ENCODE data around the gene HIVEP3. TPM values are rescaled to one million over a fixed set of nuclear protein-coding genes. Genes with fewer than 3 reads are reported as not detected.

HIVEP3 gene
- total RNA-seq, 2 donors from 2014 or later = 0.13 to 0.99 TPM

DNA sequence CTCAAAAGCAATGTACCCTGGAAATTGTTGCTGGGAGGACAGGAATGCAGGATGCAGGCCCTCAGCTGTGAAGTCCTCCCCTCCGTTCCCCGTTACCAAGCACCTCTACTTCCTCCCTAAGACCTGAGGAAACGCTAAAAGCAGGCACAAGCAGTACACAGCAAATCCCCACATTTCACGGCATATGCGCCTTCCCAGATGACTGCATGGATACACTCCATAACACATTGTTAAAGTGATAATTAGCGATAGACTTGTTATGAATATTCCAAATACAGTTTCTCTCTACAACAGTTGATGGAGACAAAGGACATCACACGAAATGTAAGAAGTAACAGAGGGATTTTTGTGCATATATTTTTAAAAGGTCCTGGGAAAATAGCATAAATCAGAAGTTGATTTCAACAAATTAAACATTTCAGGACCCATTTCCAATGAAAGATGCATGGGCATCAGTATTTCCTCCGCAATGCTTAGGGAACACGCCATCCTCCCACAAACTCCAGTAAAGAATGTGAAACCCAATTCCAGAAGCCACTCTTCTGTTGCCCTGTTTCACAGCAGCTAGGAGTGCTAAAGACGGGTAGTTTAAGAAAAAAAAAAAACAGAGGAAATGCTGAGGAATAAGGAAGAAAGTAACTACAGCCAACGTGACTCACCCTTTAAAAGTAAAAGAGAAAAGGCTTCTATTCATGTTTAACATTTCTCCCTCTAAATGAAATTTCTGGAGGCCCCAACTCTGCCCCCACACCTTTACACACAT, 75.5 kb downstream of the HIVEP3 start:
- no peaks in the 10 kb centered on the region for H3K27me3 Mint-ChIP-seq (ENCODE audit: insufficient read depth)
- Histone ChIP-seq H3K27ac (ENCODE audit: low read depth, low read length) (no peak overlapping the region), H3K4me3 (ENCODE audit: low read length) (no peak overlapping the region), H3K27me3 (ENCODE audit: control insufficient read depth, insufficient read depth, low read length, poor library complexity, severe bottlenecking) (peaks cover 5% of the 10 kb centered on the region), H3K9me3 (ENCODE audit: control insufficient read depth, low read length) (no peaks in the 10 kb centered on the region), H3K4me1 (ENCODE audit: control insufficient read depth, insufficient read depth, low read length) (no peaks in the 10 kb centered on the region), H3K9ac (ENCODE audit: extremely low read depth, low read length, poor library complexity, severe bottlenecking) (no peak overlapping the region), H3K36me3 (ENCODE audit: control insufficient read depth, insufficient read depth, low read length) (no peaks in the 10 kb centered on the region)
- no peaks in the 10 kb centered on the region for H3K36me3 Mint-ChIP-seq (ENCODE audit: low read depth)
- H3K27ac Mint-ChIP-seq = no peak overlapping the region
- TF ChIP-seq, protein P1, sequence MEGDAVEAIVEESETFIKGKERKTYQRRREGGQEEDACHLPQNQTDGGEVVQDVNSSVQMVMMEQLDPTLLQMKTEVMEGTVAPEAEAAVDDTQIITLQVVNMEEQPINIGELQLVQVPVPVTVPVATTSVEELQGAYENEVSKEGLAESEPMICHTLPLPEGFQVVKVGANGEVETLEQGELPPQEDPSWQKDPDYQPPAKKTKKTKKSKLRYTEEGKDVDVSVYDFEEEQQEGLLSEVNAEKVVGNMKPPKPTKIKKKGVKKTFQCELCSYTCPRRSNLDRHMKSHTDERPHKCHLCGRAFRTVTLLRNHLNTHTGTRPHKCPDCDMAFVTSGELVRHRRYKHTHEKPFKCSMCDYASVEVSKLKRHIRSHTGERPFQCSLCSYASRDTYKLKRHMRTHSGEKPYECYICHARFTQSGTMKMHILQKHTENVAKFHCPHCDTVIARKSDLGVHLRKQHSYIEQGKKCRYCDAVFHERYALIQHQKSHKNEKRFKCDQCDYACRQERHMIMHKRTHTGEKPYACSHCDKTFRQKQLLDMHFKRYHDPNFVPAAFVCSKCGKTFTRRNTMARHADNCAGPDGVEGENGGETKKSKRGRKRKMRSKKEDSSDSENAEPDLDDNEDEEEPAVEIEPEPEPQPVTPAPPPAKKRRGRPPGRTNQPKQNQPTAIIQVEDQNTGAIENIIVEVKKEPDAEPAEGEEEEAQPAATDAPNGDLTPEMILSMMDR (conservative IDR thresholded peaks at IDR 0.05) = no peak
- no peak for DNase-seq
- WGBS, 2 experiments (ENCODE audit: insufficient coverage in 1 of 2, insufficient read length in 1 of 2) = 75 to 87% methylated on average over 4 to 11 of the region's 11 CpGs
- no peak overlapping the region for H3K4me3 Mint-ChIP-seq
- H3K9me3 Mint-ChIP-seq = no peaks in the 10 kb centered on the region
- peaks cover 12% of the 10 kb centered on the region for H3K4me1 Mint-ChIP-seq

DNA sequence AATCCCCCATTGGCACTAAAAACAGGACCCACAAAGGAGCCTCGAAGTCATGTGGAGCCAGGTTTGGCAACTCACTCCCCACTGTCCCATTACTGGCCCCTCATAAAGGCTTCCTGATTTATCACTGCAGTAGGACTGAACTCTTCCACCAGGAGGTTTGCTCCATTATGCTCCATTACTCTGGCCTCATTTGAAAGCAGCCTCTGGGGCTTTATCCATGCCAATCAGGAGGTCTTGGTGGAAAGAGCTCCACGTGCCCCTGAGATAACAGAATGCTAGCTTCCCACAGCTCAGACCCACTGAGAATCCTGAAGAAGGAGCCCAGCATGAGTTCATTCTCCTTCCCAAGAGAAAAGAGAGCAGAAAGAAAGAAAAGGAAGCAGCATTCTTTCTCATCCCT, 76.4 kb downstream of the HIVEP3 start:
- WGBS, 2 experiments (ENCODE audit: insufficient coverage in 1 of 2, insufficient read length in 1 of 2) = 66 to 72% methylated on average over 2 of the region's 2 CpGs
- Mint-ChIP-seq H3K27me3 (ENCODE audit: insufficient read depth) (no peaks in the 10 kb centered on the region), H3K36me3 (ENCODE audit: low read depth) (no peaks in the 10 kb centered on the region), H3K4me3 (no peak overlapping the region), H3K4me1 (peaks cover 12% of the 10 kb centered on the region), H3K9me3 (no peaks in the 10 kb centered on the region), H3K27ac (no peak overlapping the region)
- Histone ChIP-seq H3K9ac (ENCODE audit: extremely low read depth, low read length, poor library complexity, severe bottlenecking) (no peak overlapping the region), H3K4me3 (ENCODE audit: low read length) (no peak overlapping the region), H3K4me1 (ENCODE audit: control insufficient read depth, insufficient read depth, low read length) (no peaks in the 10 kb centered on the region), H3K36me3 (ENCODE audit: control insufficient read depth, insufficient read depth, low read length) (no peaks in the 10 kb centered on the region), H3K27ac (ENCODE audit: low read depth, low read length) (no peak overlapping the region), H3K9me3 (ENCODE audit: control insufficient read depth, low read length) (no peaks in the 10 kb centered on the region), H3K27me3 (ENCODE audit: control insufficient read depth, insufficient read depth, low read length, poor library complexity, severe bottlenecking) (no peaks in the 10 kb centered on the region)
- DNase-seq = no peak
- TF ChIP-seq, protein P1 (conservative IDR thresholded peaks at IDR 0.05) = peak; percentile 33

DNA sequence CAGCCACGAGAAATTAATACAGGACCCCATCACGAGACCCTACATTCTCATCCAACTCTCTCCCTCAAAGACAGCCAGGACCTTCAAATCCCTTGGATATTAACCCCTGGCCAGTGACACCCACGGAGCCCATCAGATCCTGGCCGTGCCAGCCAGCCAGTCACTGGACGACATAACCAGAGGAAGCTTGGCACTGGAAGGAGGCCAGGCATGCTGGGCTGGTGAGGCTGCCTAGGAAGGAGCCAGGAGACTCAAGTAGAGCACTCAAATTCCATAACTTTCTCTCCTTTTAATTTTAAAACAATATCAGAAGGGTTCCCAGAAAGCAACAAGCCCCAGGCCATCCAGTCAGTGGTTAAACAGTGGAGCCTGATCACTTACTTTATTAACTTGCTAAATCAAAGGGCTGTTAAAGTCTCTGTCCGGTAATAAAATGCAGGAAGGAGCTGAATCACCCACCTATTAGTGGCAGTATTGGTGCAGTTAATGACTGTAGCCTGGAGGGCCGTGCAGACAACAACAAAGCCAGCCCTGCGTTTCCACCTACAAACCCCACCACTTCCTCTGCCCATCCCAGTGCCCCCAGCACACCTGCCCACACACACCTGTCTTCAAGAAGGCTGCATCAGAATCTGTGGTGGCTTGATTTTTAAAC, 78.0 kb downstream of the HIVEP3 start:
- Histone ChIP-seq H3K9ac (ENCODE audit: extremely low read depth, low read length, poor library complexity, severe bottlenecking) (no peak overlapping the region), H3K4me1 (ENCODE audit: control insufficient read depth, insufficient read depth, low read length) (peaks cover 5% of the 10 kb centered on the region), H3K36me3 (ENCODE audit: control insufficient read depth, insufficient read depth, low read length) (no peaks in the 10 kb centered on the region), H3K4me3 (ENCODE audit: low read length) (no peak overlapping the region), H3K27me3 (ENCODE audit: control insufficient read depth, insufficient read depth, low read length, poor library complexity, severe bottlenecking) (no peaks in the 10 kb centered on the region), H3K27ac (ENCODE audit: low read depth, low read length) (no peak overlapping the region), H3K9me3 (ENCODE audit: control insufficient read depth, low read length) (no peaks in the 10 kb centered on the region)
- no peak for DNase-seq
- H3K27me3 Mint-ChIP-seq (ENCODE audit: insufficient read depth) = no peaks in the 10 kb centered on the region
- no peak overlapping the region for H3K4me3 Mint-ChIP-seq
- H3K9me3 Mint-ChIP-seq = no peaks in the 10 kb centered on the region
- H3K36me3 Mint-ChIP-seq (ENCODE audit: low read depth) = no peaks in the 10 kb centered on the region
- WGBS, 2 experiments (ENCODE audit: insufficient coverage in 1 of 2, insufficient read length in 1 of 2) = 83 to 94% methylated on average over 7 to 8 of the region's 8 CpGs
- TF ChIP-seq, protein P1 (conservative IDR thresholded peaks at IDR 0.05) = no peak
- H3K4me1 Mint-ChIP-seq = peaks cover 19% of the 10 kb centered on the region
- no peak overlapping the region for H3K27ac Mint-ChIP-seq
